Measurements from ENCODE around the gene LRRC61. TPM values are rescaled to one million over a fixed set of nuclear protein-coding genes. Genes with fewer than 3 reads are reported as not detected.

The LRRC61 gene
- total RNA-seq, 2 experiments from 2014 or later, result 3.1 to 5.0 TPM

DNA sequence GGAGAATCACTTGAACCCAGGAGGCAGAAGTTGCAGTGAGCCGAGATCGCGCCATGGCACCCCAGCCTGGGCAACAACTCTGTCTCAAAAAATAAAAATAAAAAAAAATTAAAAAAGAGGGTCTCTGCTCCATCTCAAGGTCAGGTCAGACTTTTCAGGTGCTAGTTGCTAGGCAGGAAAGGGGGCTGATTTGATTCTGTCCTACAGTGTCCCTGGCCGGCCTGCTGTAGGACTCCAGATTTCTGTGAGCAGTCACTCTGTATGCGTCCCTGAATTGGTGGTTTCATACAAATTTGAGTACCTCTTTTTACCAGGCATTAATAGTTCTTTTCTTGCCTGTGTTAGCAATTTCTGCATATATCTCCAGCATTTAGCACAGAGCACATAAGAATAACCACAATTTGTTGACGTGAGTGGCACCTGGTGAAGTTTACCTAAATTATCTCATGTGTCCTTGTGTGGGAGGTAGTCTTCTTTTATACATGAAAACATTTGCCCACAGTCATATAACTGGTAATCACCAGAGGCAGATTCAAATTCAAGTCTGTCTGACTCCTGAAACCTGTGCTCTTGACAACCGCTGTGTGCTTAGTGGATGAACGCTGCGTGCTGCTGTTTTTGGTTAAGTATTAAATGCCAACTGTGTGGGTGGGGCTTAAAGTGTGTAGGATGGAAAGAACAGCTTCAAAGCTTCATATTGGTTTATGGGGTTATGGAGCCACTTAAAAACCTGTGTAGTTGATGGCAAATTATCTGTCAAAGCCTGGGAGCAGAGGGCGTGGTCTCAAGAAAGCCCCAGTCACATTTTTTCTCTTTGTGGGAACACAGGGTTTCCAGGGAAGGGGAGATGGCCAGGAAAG is 52.7 kb downstream of the LRRC61 start:
- Histone ChIP-seq H3K36me3 (ENCODE audit: insufficient read depth, low read length) (peaks cover 15% of the 10 kb centered on the region), H3K27me3 (ENCODE audit: control insufficient read depth in 1 of 2, insufficient read depth in 2 of 2, low read length in 2 of 2) (no peaks in the 10 kb centered on the region), H3K4me3 (ENCODE audit: low read length) (no peak overlapping the region), H3K27ac (ENCODE audit: low read depth in 1 of 2, low read length in 2 of 2) (peak overlapping the region in 1 of 2 donors; percentile 18), H3K4me1 (ENCODE audit: insufficient read depth, low read length) (peaks cover 50% of the 10 kb centered on the region), H3K9me3 (ENCODE audit: control insufficient read depth in 1 of 2, insufficient read depth in 1 of 2, low read length in 2 of 2) (no peaks in the 10 kb centered on the region)
- intact Hi-C loops (cut with DNase I, micrococcal nuclease), result no loop called here
- no peaks in the 10 kb centered on the region for H3K9me3 Mint-ChIP-seq
- H3K27me3 Mint-ChIP-seq, result no peaks in the 10 kb centered on the region
- peak overlapping the region; percentile 85 for H3K4me3 Mint-ChIP-seq
- DNase-seq (peak in 6 of 14 experiments; percentile 22 to 64 (median 51)), ATAC-seq (ENCODE audit: poor library complexity) (peak; percentile 32)
- peaks cover 35% of the 10 kb centered on the region for H3K36me3 Mint-ChIP-seq (ENCODE audit: low read depth)
- TF ChIP-seq, protein P1, sequence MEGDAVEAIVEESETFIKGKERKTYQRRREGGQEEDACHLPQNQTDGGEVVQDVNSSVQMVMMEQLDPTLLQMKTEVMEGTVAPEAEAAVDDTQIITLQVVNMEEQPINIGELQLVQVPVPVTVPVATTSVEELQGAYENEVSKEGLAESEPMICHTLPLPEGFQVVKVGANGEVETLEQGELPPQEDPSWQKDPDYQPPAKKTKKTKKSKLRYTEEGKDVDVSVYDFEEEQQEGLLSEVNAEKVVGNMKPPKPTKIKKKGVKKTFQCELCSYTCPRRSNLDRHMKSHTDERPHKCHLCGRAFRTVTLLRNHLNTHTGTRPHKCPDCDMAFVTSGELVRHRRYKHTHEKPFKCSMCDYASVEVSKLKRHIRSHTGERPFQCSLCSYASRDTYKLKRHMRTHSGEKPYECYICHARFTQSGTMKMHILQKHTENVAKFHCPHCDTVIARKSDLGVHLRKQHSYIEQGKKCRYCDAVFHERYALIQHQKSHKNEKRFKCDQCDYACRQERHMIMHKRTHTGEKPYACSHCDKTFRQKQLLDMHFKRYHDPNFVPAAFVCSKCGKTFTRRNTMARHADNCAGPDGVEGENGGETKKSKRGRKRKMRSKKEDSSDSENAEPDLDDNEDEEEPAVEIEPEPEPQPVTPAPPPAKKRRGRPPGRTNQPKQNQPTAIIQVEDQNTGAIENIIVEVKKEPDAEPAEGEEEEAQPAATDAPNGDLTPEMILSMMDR (IDR thresholded peaks at IDR 0.05), result no peak
- ChIA-PET POLR2A (no interaction called here), CTCF (no interaction called here)
- peak overlapping the region; percentile 86 for H3K27ac Mint-ChIP-seq
- H3K4me1 Mint-ChIP-seq (ENCODE audit: low read depth), result peaks cover 69% of the 10 kb centered on the region

DNA sequence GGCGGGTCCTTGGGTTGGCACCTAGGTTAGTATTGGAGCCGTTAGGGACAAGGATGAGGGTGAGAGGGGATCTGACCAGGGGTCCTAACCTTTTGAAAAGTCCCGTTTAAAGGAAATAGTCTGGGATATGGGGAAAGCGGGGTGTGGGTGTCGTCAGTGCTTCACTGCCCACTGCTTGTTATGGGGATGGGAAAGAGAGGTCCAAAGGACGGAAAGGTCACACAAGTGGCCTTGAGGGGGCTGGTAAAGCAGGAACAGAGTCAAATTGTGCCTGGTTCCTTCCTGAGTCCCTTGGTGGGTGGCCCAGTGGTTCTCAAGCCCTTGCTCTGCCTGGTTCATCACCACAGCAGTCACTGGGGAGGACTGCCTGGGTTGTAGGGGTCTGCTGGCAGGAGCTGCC is 53.4 kb downstream of the LRRC61 start:
- H3K27ac ChIP-seq (ENCODE audit: low read depth in 1 of 2, low read length in 2 of 2), result peak overlapping the region in 1 of 2 donors; percentile 18

DNA sequence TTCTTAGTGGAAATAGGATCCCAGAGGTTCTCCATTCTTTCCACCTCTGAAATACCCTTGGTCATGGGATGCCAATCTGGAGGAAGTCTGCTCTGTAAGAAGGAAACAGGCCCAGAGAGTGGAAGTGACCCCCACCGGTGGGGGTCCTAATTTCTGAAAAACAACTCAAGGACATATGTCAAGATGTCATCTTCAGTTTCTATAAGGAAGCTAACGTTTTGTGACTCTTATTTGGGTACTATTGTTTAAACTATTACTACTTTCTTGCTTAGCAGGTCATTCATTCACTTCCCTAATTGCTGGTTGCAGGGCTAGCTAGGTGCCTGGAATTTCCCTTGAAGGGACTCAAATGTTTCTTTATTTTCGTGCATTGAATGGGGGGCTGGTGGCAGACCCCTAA is 54.0 kb downstream of the LRRC61 start:
- H3K27me3 Mint-ChIP-seq, result no peaks in the 10 kb centered on the region
- peak in 1 of 14 experiments; percentile 12 for DNase-seq
- H3K36me3 ChIP-seq (ENCODE audit: insufficient read depth, low read length), result peaks cover 9% of the 10 kb centered on the region
- intact Hi-C loops (cut with DNase I, micrococcal nuclease), result no loop called here
- no peak overlapping the region for H3K27ac ChIP-seq (ENCODE audit: low read depth in 1 of 2, low read length in 2 of 2)
- peak overlapping the region; percentile 90 for H3K4me3 Mint-ChIP-seq
- TF ChIP-seq, protein P1 (IDR thresholded peaks at IDR 0.05), result no peak
- CTCF ChIA-PET, result interaction anchor here (1.1 to 1.9 kb wide), 3 partner anchors 9 to 44 kb away, joined by 3 to 9 read pairs (median 6); partner anchors contain the start of gene REPIN1
- no peak for ATAC-seq (ENCODE audit: poor library complexity)
- no peak overlapping the region for H3K4me3 ChIP-seq (ENCODE audit: low read length)
- peaks cover 51% of the 10 kb centered on the region for H3K4me1 ChIP-seq (ENCODE audit: insufficient read depth, low read length)
- no peaks in the 10 kb centered on the region for H3K9me3 ChIP-seq (ENCODE audit: control insufficient read depth in 1 of 2, insufficient read depth in 1 of 2, low read length in 2 of 2)
- POLR2A ChIA-PET, result interaction anchor here (1.2 to 2.0 kb wide), 4 partner anchors 8 to 29 kb away, joined by 3 to 29 read pairs (median 12); partner anchors contain the start of gene REPIN1
- peaks cover 68% of the 10 kb centered on the region for H3K4me1 Mint-ChIP-seq (ENCODE audit: low read depth)
- H3K27ac Mint-ChIP-seq, result peak overlapping the region; percentile 84
- H3K36me3 Mint-ChIP-seq (ENCODE audit: low read depth), result peaks cover 32% of the 10 kb centered on the region
- H3K27me3 ChIP-seq (ENCODE audit: control insufficient read depth in 1 of 2, insufficient read depth in 2 of 2, low read length in 2 of 2), result no peaks in the 10 kb centered on the region
- H3K9me3 Mint-ChIP-seq, result no peaks in the 10 kb centered on the region

More for the DNA sequence above, 53.4 kb downstream of the LRRC61 start:
- Mint-ChIP-seq H3K36me3 (ENCODE audit: low read depth) (peaks cover 32% of the 10 kb centered on the region), H3K9me3 (no peaks in the 10 kb centered on the region), H3K4me1 (ENCODE audit: low read depth) (peaks cover 68% of the 10 kb centered on the region), H3K27ac (peak overlapping the region; percentile 86), H3K27me3 (no peaks in the 10 kb centered on the region), H3K4me3 (peak overlapping the region; percentile 85)
- Histone ChIP-seq H3K4me1 (ENCODE audit: insufficient read depth, low read length) (peaks cover 51% of the 10 kb centered on the region), H3K27me3 (ENCODE audit: control insufficient read depth in 1 of 2, insufficient read depth in 2 of 2, low read length in 2 of 2) (no peaks in the 10 kb centered on the region), H3K9me3 (ENCODE audit: control insufficient read depth in 1 of 2, insufficient read depth in 1 of 2, low read length in 2 of 2) (no peaks in the 10 kb centered on the region), H3K36me3 (ENCODE audit: insufficient read depth, low read length) (peaks cover 10% of the 10 kb centered on the region), H3K4me3 (ENCODE audit: low read length) (no peak overlapping the region)
- CTCF ChIA-PET, result interaction anchor here (1.9 kb wide), 1 partner anchor 20 kb away, joined by 9 read pairs; no protein-coding TSS in a partner anchor
- no peak for DNase-seq
- POLR2A ChIA-PET, result no interaction called here
- intact Hi-C loops (cut with DNase I, micrococcal nuclease), result no loop called here
- no peak for ATAC-seq (ENCODE audit: poor library complexity)
- TF ChIP-seq, protein P1 (IDR thresholded peaks at IDR 0.05), result no peak
